CD4-positive, alpha-beta T cell treated with Interleukin-15 for 4 hours (primary cell): ENCODE measurements around the gene NUBP1.

Source experiments
- DNase-seq: peaks from one replicate; pipeline ENCODE4 v3.0.0-alpha.2; 2020; ENCODE audit warnings: low spot score

The NUBP1 gene

DNA sequence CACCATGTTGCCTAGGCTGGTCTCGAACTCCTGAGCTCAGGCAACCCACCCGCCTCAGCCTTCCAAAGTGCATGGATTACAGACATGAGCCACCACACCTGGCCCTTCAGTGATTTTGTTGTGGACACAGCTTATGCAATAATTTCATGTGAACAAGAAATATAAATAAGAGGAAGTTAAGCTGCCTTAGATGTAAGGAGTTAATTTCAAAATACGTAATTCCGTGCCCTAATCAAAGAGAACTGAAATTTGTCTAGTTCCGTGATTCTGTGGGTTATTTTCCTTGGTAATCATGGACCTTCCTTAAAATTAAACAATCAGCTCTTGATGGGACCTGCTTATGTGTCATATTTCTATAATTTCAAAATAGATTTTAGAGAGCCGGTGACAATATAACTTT is 63.1 kb downstream of the NUBP1 start:
- no peak for DNase-seq

DNA sequence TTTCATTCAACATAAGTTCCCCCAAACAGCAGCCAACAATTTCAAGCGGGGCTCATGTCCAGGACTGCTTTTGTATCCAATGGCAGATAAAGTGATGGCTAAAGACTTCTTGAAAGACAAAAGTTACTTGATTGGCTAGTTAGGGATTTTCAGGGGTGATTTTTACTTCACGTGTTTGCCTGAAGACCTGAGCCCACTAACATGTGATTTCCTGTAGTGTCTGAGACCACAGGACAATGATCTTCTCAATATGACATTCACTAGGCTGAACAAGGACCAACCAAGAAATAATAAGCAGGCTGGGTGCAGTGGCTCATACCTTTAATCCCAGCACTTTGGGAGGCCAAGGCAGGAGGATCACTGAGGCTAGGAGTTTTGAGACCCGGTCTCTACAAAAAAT is 64.6 kb downstream of the NUBP1 start:
- no peak for DNase-seq

DNA sequence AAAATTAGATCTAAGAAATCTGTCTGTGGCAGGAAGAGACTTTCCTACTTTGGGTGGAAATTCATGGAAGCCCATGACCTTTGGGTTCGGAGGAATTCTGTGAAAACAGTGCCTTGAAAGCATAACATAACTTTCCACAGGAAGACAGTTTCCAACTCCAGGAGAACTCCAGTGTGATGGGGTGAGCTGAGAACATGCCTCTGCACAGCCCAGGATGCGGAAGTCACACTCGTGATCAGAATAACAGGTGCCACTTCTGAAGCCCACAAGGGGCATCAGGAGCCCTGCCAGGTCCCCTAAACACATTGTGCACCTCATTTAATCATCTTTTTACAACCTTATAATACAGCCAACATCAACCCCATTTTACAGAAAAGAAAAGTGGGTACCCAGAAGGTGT is 65.2 kb downstream of the NUBP1 start:
- DNase-seq: no peak

DNA sequence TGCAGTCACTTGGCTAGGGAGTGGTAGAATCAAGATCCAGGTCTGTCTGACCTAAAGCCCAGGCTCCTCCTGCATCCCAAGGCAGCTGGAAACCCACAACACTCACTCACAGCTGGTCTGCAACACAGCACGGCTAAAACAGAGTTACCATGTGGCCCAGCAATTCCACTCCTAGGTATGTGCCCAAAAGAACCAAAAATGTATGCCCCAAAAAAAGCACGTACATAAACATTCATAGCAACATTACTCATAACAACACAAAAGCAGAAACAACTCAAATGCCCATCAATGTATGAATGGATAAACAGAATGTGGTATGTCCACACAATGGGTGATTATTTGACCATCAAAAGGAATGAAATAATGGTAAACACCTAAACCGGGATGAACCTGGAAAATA is 66.1 kb downstream of the NUBP1 start:
- DNase-seq: no peak

DNA sequence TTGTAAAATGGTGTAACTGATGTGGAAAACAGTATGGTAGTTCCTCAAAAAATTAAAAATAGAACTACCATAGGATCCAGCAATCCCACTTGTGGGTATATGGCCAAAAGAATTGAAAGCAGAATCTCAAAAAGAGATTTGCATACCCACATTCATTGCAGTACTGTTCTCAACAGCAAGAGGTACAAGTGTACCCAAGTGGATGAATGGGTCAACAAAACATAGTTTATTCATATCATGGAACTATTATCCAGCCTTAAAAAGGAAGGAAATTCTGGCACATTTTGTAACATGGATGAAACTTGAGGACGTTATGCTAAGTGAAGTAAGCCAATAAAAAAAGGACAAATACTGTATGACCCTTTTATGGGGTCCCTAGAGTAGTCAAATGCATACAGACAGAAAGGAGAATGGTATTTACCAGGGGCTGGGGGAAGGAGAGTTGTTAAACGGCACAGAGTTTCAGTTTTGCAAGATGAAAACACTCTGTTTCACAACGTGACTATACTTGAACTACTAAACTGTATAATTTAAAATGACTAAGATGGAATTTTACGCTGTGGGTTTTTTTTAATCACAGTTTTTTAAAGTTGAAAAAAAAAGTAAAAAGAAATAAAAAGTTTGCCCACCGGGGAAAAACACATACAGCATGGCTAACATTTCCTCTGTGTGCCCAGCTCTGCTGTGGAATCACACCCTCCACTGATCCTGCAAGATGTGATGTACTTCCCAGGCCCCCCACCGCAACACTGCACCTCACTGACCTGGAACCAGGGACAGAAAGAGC is 68.9 kb downstream of the NUBP1 start:
- DNase-seq: no peak

DNA sequence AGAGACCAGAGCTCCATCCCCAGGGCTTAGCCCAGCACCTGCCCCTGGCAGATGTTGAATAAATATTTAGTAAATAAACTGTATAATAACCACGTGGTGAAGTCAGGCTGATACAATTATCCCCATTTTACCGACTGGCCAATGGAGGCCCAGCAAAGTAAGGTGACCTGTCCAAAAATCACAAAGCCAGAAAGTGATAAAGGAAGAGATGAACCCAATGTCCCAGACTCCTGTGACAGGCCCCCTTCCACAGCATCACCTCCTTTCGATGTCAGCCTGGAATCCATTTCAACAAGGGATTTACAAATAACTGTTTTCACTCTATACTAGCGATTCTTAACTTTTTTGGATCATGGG is 69.4 kb downstream of the NUBP1 start:
- no peak for DNase-seq

DNA sequence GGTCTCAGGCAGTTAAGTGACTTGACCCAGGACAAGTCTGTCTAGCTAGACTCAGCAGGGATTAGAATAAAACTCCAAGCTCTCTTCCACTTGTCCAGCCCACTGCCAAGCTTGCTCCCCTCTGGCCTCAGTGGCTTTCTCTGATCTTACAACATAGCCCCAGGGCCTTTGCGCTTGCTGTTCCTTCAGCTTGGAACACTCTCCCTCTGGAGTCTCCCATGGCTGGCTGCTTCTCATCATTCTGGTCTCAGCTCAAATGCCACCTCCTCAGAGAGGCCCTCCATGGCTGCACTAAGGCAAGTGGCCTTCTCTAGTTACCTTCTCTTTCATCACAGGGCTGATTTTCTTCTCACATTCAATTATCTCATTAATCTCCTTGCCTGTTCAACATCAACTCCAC is 73.9 kb downstream of the NUBP1 start:
- DNase-seq: no peak

DNA sequence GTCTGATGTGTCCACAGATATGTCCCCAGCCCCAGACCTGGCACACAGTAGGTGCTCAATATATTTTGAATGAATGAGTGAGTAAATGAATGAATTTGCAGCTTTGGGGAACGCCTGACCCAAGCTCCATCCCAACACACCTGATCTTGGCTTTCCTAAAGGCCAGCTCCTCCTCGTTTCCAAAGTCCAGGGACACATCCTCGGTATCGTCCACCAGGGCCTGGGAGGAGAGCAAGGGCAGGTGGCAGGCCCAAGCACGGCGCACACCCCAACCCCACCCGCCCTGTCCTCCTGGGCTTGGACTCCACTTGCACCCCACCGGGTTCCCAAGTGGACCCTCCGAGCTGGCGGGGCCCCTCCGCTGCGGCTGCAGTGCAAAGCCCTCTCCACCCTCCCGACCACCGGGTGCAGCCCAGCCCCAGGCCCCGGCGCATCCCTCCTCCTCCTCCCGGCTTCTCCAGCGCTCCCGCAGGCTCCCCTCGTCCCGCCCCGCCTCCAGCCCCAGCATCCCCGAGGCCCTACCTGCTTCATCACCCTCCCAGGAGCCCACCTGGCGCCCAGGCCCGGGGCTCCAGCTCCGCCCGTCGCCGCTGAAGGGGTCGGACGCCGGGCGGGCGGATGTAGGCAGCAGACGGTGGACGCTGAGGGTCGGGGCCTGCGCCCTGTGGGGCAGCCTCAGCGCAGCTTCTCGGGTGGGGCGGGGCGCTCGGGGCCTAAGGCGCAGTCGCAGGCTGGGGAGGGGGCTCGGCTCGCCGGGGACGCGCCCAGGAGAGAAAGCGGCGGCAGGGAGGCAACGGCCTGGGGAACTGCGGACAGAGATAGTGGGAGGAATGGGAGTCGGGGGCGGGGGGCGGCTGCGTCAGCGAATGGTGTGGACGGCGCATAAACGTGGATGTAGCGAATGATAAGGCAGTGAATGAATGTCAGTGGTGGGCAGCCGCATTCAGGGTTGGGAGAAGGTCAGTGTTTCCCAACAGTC is 74.6 kb downstream of the NUBP1 start, which contains the start of gene TVP23A:
TSS of gene TVP23A (minus strand) at position 832 of the 979 bp plus-strand sequence. CDS start at position 531, 301 bp downstream.
- DNase-seq: no peak
